ENCODE results near the gene RILP. TPM values are rescaled to one million over a fixed set of nuclear protein-coding genes. Genes with fewer than 3 reads are reported as not detected.

RILP gene
- total RNA-seq, 4 donors from 2014 or later = 15.8 to 41.5 (median 24.0) TPM

DNA sequence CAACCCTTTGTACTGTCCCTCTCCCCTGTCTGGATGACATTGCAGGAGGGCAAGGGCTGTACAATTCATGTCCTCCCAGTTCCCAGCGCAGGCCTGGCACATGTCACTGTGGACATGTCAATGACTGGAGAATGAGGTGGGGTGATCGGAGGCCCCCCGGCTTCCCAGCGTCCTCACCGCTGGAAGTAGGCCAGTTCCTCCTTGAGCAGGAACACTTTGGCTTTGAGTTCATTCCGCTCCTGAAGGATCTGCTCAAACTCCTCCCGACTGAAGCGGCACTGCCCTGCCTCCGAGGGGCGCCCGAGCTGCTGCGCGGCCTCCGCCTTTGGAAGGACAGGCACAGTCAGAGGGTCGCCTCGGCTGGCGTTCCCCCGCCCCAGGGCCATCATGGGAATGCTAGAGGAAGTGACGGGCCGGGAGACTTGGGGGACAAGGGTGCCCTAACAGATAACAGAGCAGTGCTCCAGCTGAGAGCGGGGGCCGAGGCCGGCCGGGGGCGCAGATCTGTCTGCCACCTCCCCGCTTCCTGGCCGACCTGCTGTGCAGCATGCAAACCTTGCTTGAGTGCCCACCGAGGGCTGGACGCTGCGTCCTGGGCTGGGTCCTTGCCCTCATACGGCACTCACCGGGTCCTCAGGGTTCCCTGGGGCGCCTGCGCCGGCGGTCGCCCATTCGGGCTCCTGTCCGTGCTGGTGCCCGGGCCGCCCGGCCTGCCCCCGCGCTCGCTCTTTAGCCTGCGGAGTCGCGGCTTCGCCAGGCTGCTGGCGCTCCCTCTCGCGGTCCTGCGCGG, 1.3 kb downstream of the RILP start:
- DNase-seq (ENCODE audit: extremely low spot score) = no peak
- Histone ChIP-seq H3K27me3 (peaks cover 0 to 3% (median 0%) of the 10 kb centered on the region in 4 donors), H3K27ac (replicated peaks in 1 of 4) (peak overlapping the region; percentile 91 to 100 (median 97)), H3K36me3 (peaks cover 29 to 38% (median 32%) of the 10 kb centered on the region in 4 donors), H3K9me3 (no peaks in the 10 kb centered on the region), H3K4me1 (peaks cover 50 to 71% (median 70%) of the 10 kb centered on the region in 4 donors), H3K4me3 (peak overlapping the region; percentile 72 to 88 (median 81))
- intact Hi-C loops (cut with DNase I) = loop anchor here (5.0 kb wide), 1 partner anchor 71 kb away; no protein-coding TSS in a partner anchor
- WGBS = 2% methylated on average over 28 of the region's 54 CpGs
- TF ChIP-seq POLR2A (IDR thresholded peaks at IDR 0.05; ENCODE audit: low read depth) = peak; percentile 6
- TF ChIP-seq, protein P1, sequence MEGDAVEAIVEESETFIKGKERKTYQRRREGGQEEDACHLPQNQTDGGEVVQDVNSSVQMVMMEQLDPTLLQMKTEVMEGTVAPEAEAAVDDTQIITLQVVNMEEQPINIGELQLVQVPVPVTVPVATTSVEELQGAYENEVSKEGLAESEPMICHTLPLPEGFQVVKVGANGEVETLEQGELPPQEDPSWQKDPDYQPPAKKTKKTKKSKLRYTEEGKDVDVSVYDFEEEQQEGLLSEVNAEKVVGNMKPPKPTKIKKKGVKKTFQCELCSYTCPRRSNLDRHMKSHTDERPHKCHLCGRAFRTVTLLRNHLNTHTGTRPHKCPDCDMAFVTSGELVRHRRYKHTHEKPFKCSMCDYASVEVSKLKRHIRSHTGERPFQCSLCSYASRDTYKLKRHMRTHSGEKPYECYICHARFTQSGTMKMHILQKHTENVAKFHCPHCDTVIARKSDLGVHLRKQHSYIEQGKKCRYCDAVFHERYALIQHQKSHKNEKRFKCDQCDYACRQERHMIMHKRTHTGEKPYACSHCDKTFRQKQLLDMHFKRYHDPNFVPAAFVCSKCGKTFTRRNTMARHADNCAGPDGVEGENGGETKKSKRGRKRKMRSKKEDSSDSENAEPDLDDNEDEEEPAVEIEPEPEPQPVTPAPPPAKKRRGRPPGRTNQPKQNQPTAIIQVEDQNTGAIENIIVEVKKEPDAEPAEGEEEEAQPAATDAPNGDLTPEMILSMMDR (IDR thresholded peaks at IDR 0.05) = peak in 1 of 3 experiments; percentile 90
- TF ChIP-seq EP300 (IDR thresholded peaks at IDR 0.05) = no peak
- TF ChIP-seq POLR2AphosphoS5 (IDR thresholded peaks at IDR 0.05) = no peak

DNA sequence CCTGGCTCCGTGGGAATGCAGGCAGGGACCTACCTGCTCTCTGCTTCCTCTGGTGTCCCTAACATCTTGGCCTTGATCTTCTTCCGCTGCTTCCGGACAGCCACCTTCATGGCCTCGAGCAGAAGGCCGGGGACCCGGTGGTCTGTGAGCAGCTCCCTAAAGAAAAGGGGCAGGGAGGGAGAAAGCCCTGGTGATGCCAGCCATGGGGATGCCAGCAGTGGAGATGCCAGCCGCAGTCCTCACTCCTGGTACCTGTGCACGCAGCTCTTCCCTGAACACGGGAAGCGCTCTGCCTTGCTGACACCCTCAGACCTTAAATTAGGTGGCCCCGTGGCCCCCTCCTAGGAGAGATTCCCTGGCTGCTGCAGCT, 1.9 kb downstream of the RILP start:
- Histone ChIP-seq H3K27me3 (peaks cover 0 to 3% (median 0%) of the 10 kb centered on the region in 4 donors), H3K4me3 (peak overlapping the region; percentile 72 to 88 (median 81)), H3K36me3 (peaks cover 23 to 32% (median 27%) of the 10 kb centered on the region in 4 donors), H3K27ac (replicated peaks in 1 of 4) (peak overlapping the region; percentile 91 to 100 (median 97)), H3K4me1 (peaks cover 50 to 75% (median 75%) of the 10 kb centered on the region in 4 donors), H3K9me3 (no peaks in the 10 kb centered on the region)
- intact Hi-C loops (cut with DNase I) = loop anchor here (5.0 kb wide), 1 partner anchor 70 kb away; no protein-coding TSS in a partner anchor
- DNase-seq (ENCODE audit: extremely low spot score) = no peak
- WGBS = 78% methylated on average over 8 of the region's 11 CpGs
- TF ChIP-seq, protein P1 (IDR thresholded peaks at IDR 0.05) = no peak
- no peak for TF ChIP-seq EP300 (IDR thresholded peaks at IDR 0.05)
- TF ChIP-seq POLR2A (IDR thresholded peaks at IDR 0.05; ENCODE audit: low read depth) = no peak
- no peak for TF ChIP-seq POLR2AphosphoS5 (IDR thresholded peaks at IDR 0.05)

DNA sequence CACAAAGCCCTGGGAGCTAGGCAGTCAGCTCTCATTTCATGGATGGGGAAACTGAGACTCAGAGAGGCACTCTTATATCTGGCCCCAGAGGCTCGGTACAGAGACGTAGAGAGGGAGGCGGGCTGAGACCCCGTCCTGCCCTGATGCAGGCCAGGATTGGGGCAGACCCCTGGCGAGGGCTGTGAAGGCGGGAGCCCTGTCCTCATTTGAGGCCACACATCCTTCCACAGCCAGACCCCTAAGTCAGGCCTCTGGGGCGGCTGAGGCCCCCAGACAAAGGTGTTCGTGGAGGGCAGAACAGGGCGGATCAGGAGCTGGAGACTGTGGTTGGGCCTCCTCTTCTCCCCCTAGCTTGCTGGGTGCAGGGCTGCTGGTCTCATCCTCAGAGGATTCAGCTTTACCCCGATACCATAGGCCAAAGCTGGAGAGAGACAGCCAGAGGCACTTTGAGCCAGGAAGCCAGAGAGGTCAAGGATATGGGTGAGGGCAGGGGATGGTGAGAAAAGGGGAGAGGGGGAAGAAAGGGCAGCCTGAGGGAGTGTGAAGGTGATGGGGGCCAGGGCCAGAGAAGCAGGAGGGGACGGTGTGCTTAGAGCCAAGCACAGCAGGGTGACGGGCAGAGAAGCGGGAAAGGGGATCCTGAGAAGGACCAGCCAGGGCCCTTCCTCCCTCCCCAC, 3.3 kb downstream of the RILP start:
- peak overlapping the region in 1 of 4 donors; percentile 43 for H3K4me3 ChIP-seq
- peaks cover 50 to 78% (median 75%) of the 10 kb centered on the region in 4 donors for H3K4me1 ChIP-seq
- intact Hi-C loops (cut with DNase I) = loop anchor here (5.0 kb wide), 1 partner anchor 69 kb away; no protein-coding TSS in a partner anchor
- H3K27me3 ChIP-seq = peaks cover 0 to 3% (median 0%) of the 10 kb centered on the region in 4 donors
- H3K36me3 ChIP-seq = peaks cover 9 to 18% (median 12%) of the 10 kb centered on the region in 4 donors
- DNase-seq (ENCODE audit: extremely low spot score) = no peak
- no peaks in the 10 kb centered on the region for H3K9me3 ChIP-seq
- TF ChIP-seq POLR2AphosphoS5 (IDR thresholded peaks at IDR 0.05) (no peak), EP300 (IDR thresholded peaks at IDR 0.05) (no peak)
- 80% methylated on average over 8 of the region's 13 CpGs for WGBS
- H3K27ac ChIP-seq (replicated peaks in 1 of 4) = peak overlapping the region; percentile 91 to 100 (median 97)

DNA sequence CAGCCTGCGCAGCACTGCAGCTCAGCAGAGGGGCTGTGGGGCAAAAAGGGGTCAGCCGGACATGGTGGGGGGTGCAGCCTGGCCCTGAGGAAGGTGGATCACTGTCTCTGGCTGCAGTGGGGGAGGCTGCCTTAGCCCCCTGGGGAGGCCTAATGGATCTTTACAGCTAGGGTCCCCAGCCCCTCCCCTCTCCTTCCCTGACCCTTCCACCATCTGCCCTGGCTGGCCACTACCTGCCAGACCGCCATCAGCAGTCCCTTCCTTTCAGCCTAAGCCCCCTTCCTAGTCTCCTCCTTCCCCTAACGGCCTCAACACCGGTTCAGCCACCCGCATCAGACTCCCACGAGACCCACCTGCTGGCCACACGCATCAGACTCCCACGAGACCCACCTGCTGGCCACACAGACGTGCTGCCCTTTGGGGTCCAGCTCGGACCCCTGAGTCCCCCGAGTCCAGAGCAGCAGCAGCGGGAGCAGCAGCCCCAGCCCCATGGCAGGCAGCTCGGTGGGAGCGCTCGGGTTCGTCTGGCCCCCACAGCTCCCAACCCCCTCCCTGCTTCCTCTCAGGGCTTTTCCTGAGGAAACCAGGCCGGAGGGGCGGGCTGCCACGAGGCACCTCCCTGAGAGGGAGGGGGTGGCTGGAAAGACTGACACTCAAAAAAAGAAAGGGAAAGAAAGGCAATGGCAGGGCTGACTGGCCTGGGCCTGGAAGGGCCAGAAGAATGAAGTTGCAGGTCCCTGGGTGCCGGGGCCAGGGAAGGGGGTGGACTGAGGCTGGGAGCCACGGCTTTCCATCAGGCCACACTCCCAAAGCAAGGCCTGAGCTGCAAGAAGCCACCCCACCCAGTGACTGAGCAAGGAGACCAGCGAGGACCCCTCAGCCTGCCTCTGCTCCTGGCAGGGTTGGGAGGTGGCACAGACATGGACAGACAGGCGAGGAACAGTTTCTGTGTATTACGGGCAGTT, 4.2 kb downstream of the RILP start, which contains the start of gene SCARF1:
Gene SCARF1 (minus strand): TSS at position 526 of the 965 bp plus-strand sequence. CDS start 35 bp downstream, at position 491.
- H3K27me3 ChIP-seq = peaks cover 0 to 3% (median 0%) of the 10 kb centered on the region in 4 donors
- DNase-seq (ENCODE audit: extremely low spot score) = no peak
- TF ChIP-seq POLR2AphosphoS5 (IDR thresholded peaks at IDR 0.05) = peak; percentile 73 to 77
- TF ChIP-seq, protein P1 (IDR thresholded peaks at IDR 0.05) = no peak
- H3K4me3 ChIP-seq = peak within 1 kb of the TSS; percentile 43 to 58 (median 55)
- H3K4me1 ChIP-seq = peaks cover 44 to 71% (median 68%) of the 10 kb centered on the region in 4 donors
- H3K36me3 ChIP-seq = peaks cover under 1 to 9% (median 4%) of the 10 kb centered on the region in 4 donors
- WGBS = 78% methylated on average over 17 of the region's 25 CpGs
- intact Hi-C loops (cut with DNase I) = loop anchor here (5.0 kb wide), 1 partner anchor 68 kb away; no protein-coding TSS in a partner anchor
- H3K9me3 ChIP-seq = no peaks in the 10 kb centered on the region
- H3K27ac ChIP-seq (replicated peaks in 1 of 4) = peak within 1 kb of the TSS; percentile 91 to 100 (median 97)

Measured in esophagus muscularis mucosa (tissue), 4 donors.